ENCODE measurements around the gene NMT1. TPM values are rescaled to one million over a fixed set of nuclear protein-coding genes. Genes with fewer than 3 reads are reported as not detected.
A peak's percentile ranks its signal among the peaks of the same experiment; 100 is the strongest.

The NMT1 gene
- total RNA-seq, 1 experiment from 2014 or later, result 132 TPM

DNA sequence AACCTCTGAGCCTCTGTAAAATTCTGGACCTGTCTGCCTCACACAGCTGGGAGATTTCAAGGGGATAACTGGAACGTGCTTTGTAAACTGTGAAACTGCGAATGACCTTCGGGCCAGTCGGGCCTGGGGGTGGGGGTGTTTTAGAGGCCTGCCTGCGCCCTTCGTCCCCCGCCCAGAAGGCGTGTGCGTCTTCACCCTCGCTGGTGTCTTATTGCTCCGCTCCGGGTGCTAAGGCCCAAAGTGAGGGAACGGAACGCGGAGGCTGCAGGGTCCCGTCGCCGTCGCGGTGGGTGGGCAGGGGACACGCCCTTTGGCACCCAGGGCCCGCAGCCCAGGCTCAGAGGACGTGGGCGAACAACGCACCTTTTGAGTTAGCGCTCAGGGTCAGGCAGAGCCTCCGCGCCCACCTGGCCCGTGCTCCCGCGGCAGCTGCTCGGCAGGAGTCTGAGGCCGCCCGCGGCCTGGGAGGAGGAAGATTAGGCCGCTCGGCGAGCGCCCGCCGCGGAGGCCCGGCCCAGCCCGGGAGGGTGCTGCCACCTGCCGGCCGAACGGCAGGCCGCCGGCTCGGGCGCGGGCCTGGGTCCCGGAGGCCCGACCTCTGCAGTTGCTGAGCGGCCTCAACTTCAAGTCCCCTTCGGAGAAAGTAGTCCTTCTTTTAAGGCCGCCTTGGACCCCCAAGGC lies 39.4 kb upstream of the NMT1 start:
- no peaks in the 10 kb centered on the region; the same call in 1 of the 2 replicates for H4K20me1 ChIP-seq (ENCODE audit: insufficient read depth)
- intact Hi-C loops (cut with micrococcal nuclease; ENCODE audit: unreplicated experiment), result loop anchor here (1.0 to 10.0 kb wide), 2 partner anchors 73 to 101 kb away; no protein-coding TSS in a partner anchor

DNA sequence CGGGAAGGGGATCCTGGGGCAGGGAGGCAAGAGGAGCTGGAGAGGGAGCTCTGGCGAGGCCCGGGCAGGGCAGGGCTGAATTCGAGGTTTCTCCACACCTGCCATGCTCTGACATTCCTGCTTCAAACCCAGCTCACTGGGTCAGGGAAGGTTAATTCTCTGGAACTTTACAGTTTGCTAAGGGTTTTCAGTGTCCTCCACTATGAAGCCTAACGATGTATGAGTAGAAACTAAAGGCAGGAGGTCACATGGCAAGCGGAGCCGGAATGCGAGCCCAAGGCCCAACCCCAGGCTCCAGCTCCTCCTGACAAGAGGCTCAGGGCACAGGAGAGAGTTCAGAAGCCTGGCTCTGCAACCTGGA lies 38.8 kb upstream of the NMT1 start:
- no TSS peak for BruUV-seq (replicated peaks)
- no peak for DNase-seq
- POLR2A ChIA-PET (ENCODE audit: unreplicated experiment), result no interaction called here
- no peaks in the 10 kb centered on the region for H3K9me2 ChIP-seq (ENCODE audit: insufficient read depth)
- CTCF ChIA-PET, result interaction anchor here (0.6 kb wide), 1 partner anchor 24 kb away, joined by 4 read pairs; no protein-coding TSS in a partner anchor
- no peak for TF ChIP-seq EZH2 (IDR thresholded peaks at IDR 0.05; ENCODE audit: low read depth)
- TF ChIP-seq CTCF (conservative IDR thresholded peaks at IDR 0.05), result peak; percentile 38; the same call in 1 of the 2 replicates
- no peak overlapping the region for H3K4me3 ChIP-seq
- H3K4me1 ChIP-seq (replicated peaks; ENCODE audit: insufficient read depth), result peaks cover 4% of the 10 kb centered on the region
- H3K9me3 ChIP-seq (ENCODE audit: insufficient read depth, low read depth), result no peaks in the 10 kb centered on the region
- peaks cover 12% of the 10 kb centered on the region; the same call in 1 of the 2 replicates for H3F3A ChIP-seq (ENCODE audit: insufficient read depth, low read depth)
- H4K20me1 ChIP-seq (ENCODE audit: insufficient read depth), result no peaks in the 10 kb centered on the region; the same call in 1 of the 2 replicates
- H3K36me3 ChIP-seq (ENCODE audit: low read depth), result no peaks in the 10 kb centered on the region
- H3K27ac ChIP-seq, result no peak overlapping the region
- no peak overlapping the region for H2AFZ ChIP-seq
- no peaks in the 10 kb centered on the region for H3K79me2 ChIP-seq (ENCODE audit: low read depth)
- intact Hi-C loops (cut with micrococcal nuclease; ENCODE audit: unreplicated experiment), result loop anchor here (1.0 to 10.0 kb wide), 2 partner anchors 73 to 102 kb away; no protein-coding TSS in a partner anchor
- H3K4me2 ChIP-seq, result peak overlapping the region; percentile 70; the same call in 1 of the 2 replicates
- 0 out of 2 replicates have a peak, but pooled peaks cover 4% of the 10 kb centered on the region for H3K27me3 ChIP-seq (ENCODE audit: insufficient read depth, low read depth)

More for the DNA sequence above, 39.4 kb upstream of the NMT1 start:
- DNase-seq, result peak in 1 of 2 experiments; percentile 56
- POLR2A ChIA-PET (ENCODE audit: unreplicated experiment), result no interaction called here
- Histone ChIP-seq H3K4me3 (no peak overlapping the region), H3K9me2 (ENCODE audit: insufficient read depth) (no peaks in the 10 kb centered on the region), H3K9me3 (ENCODE audit: insufficient read depth, low read depth) (no peaks in the 10 kb centered on the region), H3F3A (ENCODE audit: insufficient read depth, low read depth) (peaks cover 12% of the 10 kb centered on the region; the same call in 1 of the 2 replicates), H3K4me2 (peak overlapping the region; percentile 70), H3K4me1 (replicated peaks; ENCODE audit: insufficient read depth) (peaks cover 4% of the 10 kb centered on the region), H3K79me2 (ENCODE audit: low read depth) (no peaks in the 10 kb centered on the region), H2AFZ (no peak overlapping the region), H3K27ac (no peak overlapping the region), H3K36me3 (ENCODE audit: low read depth) (no peaks in the 10 kb centered on the region), H3K27me3 (ENCODE audit: insufficient read depth, low read depth) (0 out of 2 replicates have a peak, but pooled peaks cover 4% of the 10 kb centered on the region)
- no TSS peak for BruUV-seq (replicated peaks)
- CTCF ChIA-PET, result interaction anchor here (0.6 to 0.7 kb wide), 3 partner anchors 25 to 101 kb away, joined by 3 to 4 read pairs (median 4); no protein-coding TSS in a partner anchor
- TF ChIP-seq CTCF (conservative IDR thresholded peaks at IDR 0.05) (peak; percentile 72), EZH2 (IDR thresholded peaks at IDR 0.05; ENCODE audit: low read depth) (no peak)

- Histone ChIP-seq H3K4me1 (replicated peaks; ENCODE audit: insufficient read depth) (peaks cover 4% of the 10 kb centered on the region), H4K20me1 (ENCODE audit: insufficient read depth) (no peaks in the 10 kb centered on the region; the same call in 1 of the 2 replicates), H3K27ac (no peak overlapping the region), H3K27me3 (ENCODE audit: insufficient read depth, low read depth) (0 out of 2 replicates have a peak, but pooled peaks cover 4% of the 10 kb centered on the region), H3F3A (ENCODE audit: insufficient read depth, low read depth) (peaks cover 12% of the 10 kb centered on the region; the same call in 1 of the 2 replicates), H3K4me3 (no peak overlapping the region), H3K4me2 (no peak overlapping the region), H3K79me2 (ENCODE audit: low read depth) (no peaks in the 10 kb centered on the region), H3K9me3 (ENCODE audit: insufficient read depth, low read depth) (no peaks in the 10 kb centered on the region), H3K9me2 (ENCODE audit: insufficient read depth) (no peaks in the 10 kb centered on the region), H3K36me3 (ENCODE audit: low read depth) (no peaks in the 10 kb centered on the region), H2AFZ (no peak overlapping the region)
- ChIA-PET POLR2A (ENCODE audit: unreplicated experiment) (no interaction called here), CTCF (interaction anchor here (0.6 kb wide), 2 partner anchors 24 to 105 kb away, joined by 3 to 4 read pairs; no protein-coding TSS in a partner anchor)
- BruUV-seq (replicated peaks), result no TSS peak
- TF ChIP-seq CTCF (conservative IDR thresholded peaks at IDR 0.05) (no peak), EZH2 (IDR thresholded peaks at IDR 0.05; ENCODE audit: low read depth) (no peak)
- intact Hi-C loops (cut with micrococcal nuclease; ENCODE audit: unreplicated experiment), result loop anchor here (1.0 to 10.0 kb wide), 2 partner anchors 72 to 102 kb away; no protein-coding TSS in a partner anchor
- DNase-seq, result no peak
Measured at GRCh38 chr17:45022655-45023339, 38.3 kb upstream of the NMT1 start.
